NCI-H2107 treated with DMSO at 0.1 percent for 48 hours (cell line): Measurements from ENCODE around the gene CD93.

Source experiments
- DNase-seq: peaks from one replicate; lab custom pipeline; 2025; ENCODE audit not compliant: unreplicated experiment; lab: John Stamatoyannopoulos, UW

Gene CD93

GRCh38 chr20:23120936-23121750 is 35.0 kb upstream of the CD93 start:
- DNase-seq, result no peak

GRCh38 chr20:23120261-23120660 is 34.1 kb upstream of the CD93 start:
- DNase-seq, result no peak

GRCh38 chr20:23119456-23120216 is 33.5 kb upstream of the CD93 start:
- no peak for DNase-seq

GRCh38 chr20:23118766-23119165 is 32.6 kb upstream of the CD93 start:
- no peak for DNase-seq

- DNase-seq, result no peak
Observed at GRCh38 chr20:23118144-23118543, 32.0 kb upstream of the CD93 start.

GRCh38 chr20:23117738-23118137 is 31.6 kb upstream of the CD93 start:
- no peak for DNase-seq

GRCh38 chr20:23116311-23117089 is 30.4 kb upstream of the CD93 start:
- DNase-seq, result peak; percentile 16

GRCh38 chr20:23115822-23116221 is 29.7 kb upstream of the CD93 start:
- DNase-seq, result no peak

- no peak for DNase-seq
Observed at GRCh38 chr20:23114448-23115082, 28.4 kb upstream of the CD93 start.

- no peak for DNase-seq
Observed at GRCh38 chr20:23114018-23114417, 27.9 kb upstream of the CD93 start.

GRCh38 chr20:23112595-23112994 is 26.5 kb upstream of the CD93 start:
- DNase-seq, result no peak

- DNase-seq, result no peak
Observed at GRCh38 chr20:23111944-23112342, 25.8 kb upstream of the CD93 start.

GRCh38 chr20:23111307-23111943 is 25.3 kb upstream of the CD93 start:
- peak; percentile 52 for DNase-seq

GRCh38 chr20:23108871-23109270 is 22.7 kb upstream of the CD93 start:
- no peak for DNase-seq

- no peak for DNase-seq
Observed at GRCh38 chr20:23107466-23107865, 21.3 kb upstream of the CD93 start.

- no peak for DNase-seq
Observed at GRCh38 chr20:23106271-23106851, 20.2 kb upstream of the CD93 start.

GRCh38 chr20:23105193-23105592 is 19.1 kb upstream of the CD93 start:
- no peak for DNase-seq

- no peak for DNase-seq
Observed at GRCh38 chr20:23103284-23104018, 17.3 kb upstream of the CD93 start.

- DNase-seq, result no peak
Observed at GRCh38 chr20:23101696-23102406, 15.7 kb upstream of the CD93 start.
